Effector memory CD4-positive, alpha-beta T cell (primary cell): ENCODE results near the gene KBTBD13.

Experiments used
- DNase-seq, 3 donors: peaks; one replicate each; pipeline ENCODE4 v3.0.0-alpha.2; 2020
- H3K27ac ChIP-seq: 2 replicates; pipeline ENCODE4 v1.7.0; 2013; ENCODE audit warnings: mild to moderate bottlenecking, low read length, moderate library complexity; ENCODE audit not compliant: insufficient read depth, poor library complexity, severe bottlenecking
- H3K27me3 ChIP-seq: replicated peaks from 2 replicates; pipeline ENCODE4 v1.7.0; 2013; ENCODE audit warnings: mild to moderate bottlenecking, low read length; ENCODE audit not compliant: insufficient read depth, control insufficient read depth, poor library complexity, severe bottlenecking
- H3K36me3 ChIP-seq: 2 replicates; pipeline ENCODE4 v1.7.0; 2013; ENCODE audit warnings: mild to moderate bottlenecking, low read length, moderate library complexity; ENCODE audit not compliant: control insufficient read depth, insufficient read depth
- H3K4me1 ChIP-seq: 2 replicates; pipeline ENCODE4 v1.7.0; 2013; ENCODE audit warnings: low read length, mild to moderate bottlenecking; ENCODE audit not compliant: control insufficient read depth, insufficient read depth, poor library complexity, severe bottlenecking
- H3K4me3 ChIP-seq: 2 replicates; pipeline ENCODE4 v1.7.0; 2013; ENCODE audit warnings: low read length, low read depth, mild to moderate bottlenecking; ENCODE audit not compliant: insufficient read depth, poor library complexity, severe bottlenecking
- H3K9me3 ChIP-seq: 2 replicates; pipeline ENCODE4 v1.7.0; 2013; ENCODE audit warnings: mild to moderate bottlenecking, low read length, moderate library complexity; ENCODE audit not compliant: control insufficient read depth

KBTBD13 gene

DNA sequence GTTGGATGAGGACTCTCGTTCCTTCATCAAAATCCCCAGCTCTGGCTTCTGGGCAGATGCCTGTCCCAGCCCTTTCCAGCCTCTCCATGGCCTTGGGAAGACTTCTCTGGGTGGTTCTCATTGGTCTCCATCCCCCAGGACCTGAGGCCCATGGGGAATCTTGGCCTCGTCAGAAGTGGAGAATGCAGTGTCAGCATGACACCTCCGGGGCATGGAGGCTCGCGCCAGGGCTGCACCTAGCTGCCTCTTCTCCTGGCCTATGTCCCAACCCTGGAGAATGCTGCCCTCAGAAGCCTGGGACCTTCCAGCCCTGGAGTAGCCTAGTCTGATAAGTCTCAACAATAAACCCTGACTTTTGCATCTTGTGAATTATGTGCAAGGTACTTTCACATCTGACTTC is 3.0 kb downstream of the KBTBD13 start:
- H3K27ac ChIP-seq = no peak overlapping the region
- no peaks in the 10 kb centered on the region for H3K36me3 ChIP-seq
- no peaks in the 10 kb centered on the region for H3K9me3 ChIP-seq
- H3K4me1 ChIP-seq = peaks cover 7% of the 10 kb centered on the region
- peaks cover 9% of the 10 kb centered on the region for H3K27me3 ChIP-seq
- no peak for DNase-seq
- H3K4me3 ChIP-seq = no peak overlapping the region

DNA sequence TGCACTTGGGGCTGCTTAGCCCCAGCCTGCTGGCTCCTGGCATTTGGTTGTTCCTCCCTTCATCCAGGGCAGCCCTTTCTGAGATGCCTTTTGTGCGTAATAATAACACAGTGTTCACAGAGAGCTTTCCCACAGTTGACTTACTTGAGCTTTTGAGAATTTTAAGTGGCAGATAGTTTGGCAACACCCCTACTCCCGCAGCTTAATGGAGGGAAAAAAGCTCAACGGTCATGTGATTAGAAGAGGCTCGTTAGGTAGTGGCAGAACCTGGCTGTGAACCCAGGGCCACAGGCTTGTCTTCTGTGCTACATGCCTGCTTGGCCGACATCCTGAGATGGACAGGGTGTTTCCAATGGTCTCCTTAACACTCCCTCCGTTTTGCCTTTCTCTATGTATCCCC is 4.7 kb downstream of the KBTBD13 start:
- peaks cover 9% of the 10 kb centered on the region for H3K27me3 ChIP-seq
- no peak for DNase-seq
- H3K9me3 ChIP-seq = no peaks in the 10 kb centered on the region
- H3K36me3 ChIP-seq = no peaks in the 10 kb centered on the region
- H3K4me3 ChIP-seq = no peak overlapping the region
- peaks cover 7% of the 10 kb centered on the region for H3K4me1 ChIP-seq
- H3K27ac ChIP-seq = no peak overlapping the region

DNA sequence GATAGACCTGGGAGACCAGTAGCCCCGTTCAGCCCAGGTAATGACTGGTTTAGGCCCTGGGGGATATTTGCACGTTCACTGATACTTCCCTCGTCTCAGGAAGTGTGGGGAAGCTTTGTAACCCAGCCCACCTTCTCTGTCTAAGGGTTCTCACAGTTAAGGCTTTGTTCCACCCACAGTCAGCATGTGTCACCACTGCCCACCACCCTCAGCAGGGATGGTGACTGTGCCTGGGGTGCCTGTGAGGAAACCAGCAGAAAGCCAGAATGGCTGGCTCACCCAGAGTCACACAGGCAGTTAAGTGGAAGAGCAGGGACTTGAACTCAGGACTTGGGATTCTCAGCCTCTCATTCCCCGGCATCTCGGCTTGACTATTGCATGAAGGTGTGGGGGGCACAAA is 5.2 kb downstream of the KBTBD13 start:
- no peaks in the 10 kb centered on the region for H3K36me3 ChIP-seq
- H3K4me3 ChIP-seq = no peak overlapping the region
- no peaks in the 10 kb centered on the region for H3K9me3 ChIP-seq
- no peak for DNase-seq
- peaks cover 9% of the 10 kb centered on the region for H3K27me3 ChIP-seq
- H3K27ac ChIP-seq = no peak overlapping the region
- H3K4me1 ChIP-seq = peaks cover 7% of the 10 kb centered on the region

DNA sequence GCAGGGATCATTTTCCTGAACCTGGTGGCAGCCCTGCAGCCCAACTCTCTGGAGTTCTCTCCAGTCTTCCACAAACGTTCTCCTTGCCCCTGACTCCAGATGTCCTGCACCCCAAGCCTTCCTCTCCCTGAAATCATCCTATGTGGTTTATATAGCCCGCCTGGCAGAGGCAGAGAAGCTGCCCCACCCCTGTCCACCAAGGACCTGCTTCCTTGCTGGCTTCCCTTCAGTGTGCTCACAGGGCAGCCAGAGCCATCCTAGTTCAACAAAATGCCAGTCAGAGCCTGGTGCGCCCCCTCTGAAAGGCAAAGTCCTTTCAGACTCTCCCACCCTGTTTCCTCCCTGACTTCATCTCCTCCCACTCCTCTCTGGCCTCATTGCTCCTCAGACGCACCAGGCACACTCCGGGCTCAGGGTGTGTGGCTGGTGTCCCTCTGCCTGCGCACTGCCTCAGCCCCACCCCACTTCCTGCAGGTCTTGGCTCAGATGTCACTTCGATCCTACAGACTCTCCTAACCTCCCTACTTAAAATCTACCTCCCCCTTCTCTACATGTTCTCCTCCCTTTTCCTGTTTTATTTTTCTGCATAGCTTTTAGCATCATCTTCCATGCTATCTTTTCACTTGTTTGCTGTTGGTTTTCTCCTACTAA is 5.9 kb downstream of the KBTBD13 start:
- Histone ChIP-seq H3K36me3 (no peaks in the 10 kb centered on the region), H3K4me3 (no peak overlapping the region), H3K9me3 (no peaks in the 10 kb centered on the region), H3K4me1 (peaks cover 7% of the 10 kb centered on the region), H3K27ac (no peak overlapping the region), H3K27me3 (peaks cover 8% of the 10 kb centered on the region)
- DNase-seq = no peak

DNA sequence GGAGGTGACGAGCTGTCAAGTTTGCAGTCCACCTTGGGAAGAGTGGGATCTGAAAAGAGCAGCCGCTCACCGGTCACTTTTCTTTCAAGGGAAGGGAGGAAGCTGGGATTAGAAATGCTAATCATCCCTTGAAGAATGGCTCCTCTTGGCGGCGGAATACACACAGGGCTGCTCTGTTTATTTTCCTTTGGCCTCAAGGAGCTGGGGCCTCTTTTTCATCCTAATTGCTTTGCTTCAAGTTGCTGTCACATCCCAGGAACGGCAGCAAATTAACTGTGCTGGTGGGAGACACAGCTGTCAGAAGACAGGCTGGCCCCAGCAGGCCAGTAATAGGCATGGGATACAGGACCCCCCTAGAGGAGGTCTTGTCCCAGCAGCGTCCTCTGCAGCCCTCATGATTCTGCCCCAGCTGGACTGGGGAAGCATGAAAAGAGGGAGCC is 6.7 kb downstream of the KBTBD13 start:
- H3K4me3 ChIP-seq = no peak overlapping the region
- no peaks in the 10 kb centered on the region for H3K9me3 ChIP-seq
- peaks cover 7% of the 10 kb centered on the region for H3K4me1 ChIP-seq
- H3K36me3 ChIP-seq = no peaks in the 10 kb centered on the region
- DNase-seq = no peak
- peaks cover 5% of the 10 kb centered on the region for H3K27me3 ChIP-seq
- H3K27ac ChIP-seq = no peak overlapping the region

DNA sequence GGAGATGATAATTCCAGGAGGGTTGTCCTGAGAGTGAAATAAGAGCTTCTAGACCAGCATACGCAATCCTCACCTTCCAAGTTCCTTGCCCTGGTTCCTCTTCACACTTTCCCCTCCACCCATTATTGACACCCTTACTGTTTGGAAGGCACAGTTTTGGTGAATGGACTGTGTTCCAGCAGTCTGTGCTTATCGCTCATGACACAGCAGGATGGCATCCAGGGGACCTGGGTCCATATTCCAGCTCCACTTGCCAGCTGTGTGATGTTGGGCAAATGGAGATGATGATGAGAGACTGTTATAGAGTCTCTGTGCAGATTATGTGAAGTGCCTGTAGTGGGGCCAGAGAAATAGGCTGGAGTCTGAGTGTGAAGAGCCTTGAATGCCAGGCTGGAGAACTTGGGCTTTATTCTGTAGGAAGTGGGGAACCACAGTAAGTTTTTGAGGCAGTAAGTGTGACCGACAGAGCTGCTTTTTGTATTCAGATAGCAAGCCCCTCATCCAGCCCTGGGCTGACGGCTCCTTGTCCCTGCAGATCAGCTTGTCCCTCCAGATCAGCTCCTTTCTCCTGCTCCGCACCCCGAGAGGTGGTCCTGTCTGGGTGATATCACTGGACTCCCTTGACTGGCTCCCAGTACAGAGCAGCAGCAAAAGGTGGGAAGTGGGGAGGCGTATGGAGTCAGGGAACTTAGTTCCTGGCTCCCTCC is 8.1 kb downstream of the KBTBD13 start:
- no peak overlapping the region for H3K4me3 ChIP-seq
- H3K27me3 ChIP-seq = peaks cover 5% of the 10 kb centered on the region
- DNase-seq = no peak
- peaks cover 7% of the 10 kb centered on the region for H3K4me1 ChIP-seq
- no peaks in the 10 kb centered on the region for H3K9me3 ChIP-seq
- no peaks in the 10 kb centered on the region for H3K36me3 ChIP-seq
- no peak overlapping the region for H3K27ac ChIP-seq

DNA sequence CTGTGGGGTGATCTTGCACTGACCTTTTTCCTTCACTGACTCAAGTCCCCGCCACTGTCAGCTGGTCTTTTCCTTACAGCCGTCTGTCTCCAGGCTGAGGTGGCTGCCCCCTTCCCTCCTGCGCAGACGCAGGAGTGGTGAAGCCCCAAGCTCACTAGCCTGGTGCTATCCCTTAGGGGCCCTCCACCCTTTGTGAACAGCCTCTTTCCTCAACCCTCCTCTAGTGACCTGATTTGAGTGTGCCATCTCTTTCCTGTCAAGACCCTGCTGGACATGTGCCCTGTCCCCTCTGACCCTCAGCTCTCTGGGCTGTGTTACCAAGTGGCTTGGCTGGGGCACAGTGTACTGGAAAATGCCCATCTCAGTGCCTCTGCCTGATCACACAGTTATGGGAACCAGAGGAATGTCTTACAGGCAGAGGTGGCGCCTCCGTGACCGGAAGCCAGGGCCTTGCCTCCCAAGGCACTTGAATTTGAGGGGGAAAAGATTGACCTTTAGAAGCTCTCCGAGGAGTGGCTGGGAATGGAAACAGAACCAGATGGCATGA is 8.7 kb downstream of the KBTBD13 start:
- H3K36me3 ChIP-seq = no peaks in the 10 kb centered on the region
- no peaks in the 10 kb centered on the region for H3K9me3 ChIP-seq
- H3K27ac ChIP-seq = no peak overlapping the region
- no peak for DNase-seq
- no peak overlapping the region for H3K4me3 ChIP-seq
- peaks cover 5% of the 10 kb centered on the region for H3K27me3 ChIP-seq
- peaks cover 7% of the 10 kb centered on the region for H3K4me1 ChIP-seq

DNA sequence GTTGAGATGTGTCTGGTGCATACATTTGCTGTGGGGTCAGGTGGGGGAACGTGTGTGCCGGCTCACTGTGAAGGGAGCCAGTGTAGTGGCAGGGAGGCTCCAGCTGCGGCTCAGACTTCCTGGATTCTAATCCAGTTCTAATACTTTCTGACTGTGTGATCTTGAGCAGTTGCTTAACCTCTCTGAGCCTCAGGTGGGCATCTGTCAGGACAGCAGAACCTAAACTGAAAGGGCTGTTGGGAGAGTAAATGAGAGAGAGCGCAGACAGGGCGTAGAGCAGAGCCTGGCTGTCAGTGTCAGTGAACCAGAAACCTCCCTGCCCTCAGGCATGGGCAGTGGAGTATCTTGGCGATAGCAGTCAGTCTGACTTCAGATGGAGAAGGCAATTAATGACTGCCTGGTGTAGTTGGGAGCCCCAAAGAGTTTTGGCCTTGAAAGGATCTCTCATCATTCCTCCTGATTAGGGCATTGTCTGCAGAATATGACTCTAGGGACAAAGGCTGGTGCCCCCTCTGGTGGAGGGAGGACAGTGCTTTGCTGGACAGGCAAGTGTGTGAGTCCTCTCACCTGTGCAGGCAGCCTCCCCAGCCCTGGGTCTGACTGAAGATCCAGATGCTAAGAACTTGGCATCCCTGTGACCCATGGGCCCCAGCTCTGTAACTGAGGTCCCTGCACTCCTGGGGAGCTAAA is 9.6 kb downstream of the KBTBD13 start:
- Histone ChIP-seq H3K36me3 (no peaks in the 10 kb centered on the region), H3K4me3 (no peak overlapping the region), H3K27ac (no peak overlapping the region), H3K27me3 (peaks cover 5% of the 10 kb centered on the region), H3K4me1 (peaks cover 7% of the 10 kb centered on the region), H3K9me3 (no peaks in the 10 kb centered on the region)
- DNase-seq = no peak

DNA sequence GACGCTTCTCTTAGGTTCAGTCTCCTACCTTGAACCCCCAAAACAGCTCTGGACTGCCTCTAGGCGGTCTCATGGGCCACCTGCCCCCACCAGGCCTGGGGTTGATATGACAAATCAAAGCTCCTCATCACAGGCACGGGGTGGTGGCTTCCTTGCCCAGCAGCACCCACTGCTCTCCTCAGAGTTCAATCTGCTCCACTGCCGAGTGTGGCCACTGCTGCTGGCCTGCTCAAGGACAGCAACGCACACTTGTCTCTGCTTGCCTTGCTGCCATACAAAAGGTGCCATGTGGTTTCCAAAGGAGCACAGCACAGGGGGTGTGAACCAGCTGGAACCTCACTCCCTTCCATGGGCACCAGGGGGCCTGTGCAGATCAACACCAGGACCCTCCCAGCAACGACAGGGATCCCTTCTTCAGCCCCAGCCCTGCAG is 10.2 kb downstream of the KBTBD13 start:
- Histone ChIP-seq H3K36me3 (no peaks in the 10 kb centered on the region), H3K27ac (no peak overlapping the region)
- no peak for DNase-seq

DNA sequence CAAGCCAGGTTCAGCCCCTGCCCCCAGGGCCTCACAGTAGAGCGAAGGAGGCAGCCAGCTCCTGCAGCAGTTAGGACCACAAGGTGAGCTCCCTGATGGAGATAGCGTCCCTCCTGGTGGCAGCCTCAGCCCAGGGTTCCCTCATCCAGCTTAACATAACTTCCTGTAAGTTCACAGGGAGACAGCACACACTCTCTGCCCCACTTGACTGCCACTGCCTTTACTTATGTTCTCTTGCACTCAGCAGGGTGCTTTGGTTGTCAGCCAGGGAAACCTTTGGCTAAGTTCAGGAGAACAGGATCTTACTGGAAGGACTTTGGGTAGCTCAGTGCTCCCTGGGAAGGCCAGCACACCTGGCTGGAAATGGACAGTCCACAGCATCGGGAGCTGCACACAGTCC is 10.9 kb downstream of the KBTBD13 start:
- no peaks in the 10 kb centered on the region for H3K36me3 ChIP-seq
- no peaks in the 10 kb centered on the region for H3K9me3 ChIP-seq
- H3K4me3 ChIP-seq = no peak overlapping the region
- peaks cover 2% of the 10 kb centered on the region for H3K4me1 ChIP-seq
- DNase-seq = no peak
- H3K27me3 ChIP-seq = peaks cover under 1% of the 10 kb centered on the region
- H3K27ac ChIP-seq = no peak overlapping the region

More for the DNA sequence above, 10.2 kb downstream of the KBTBD13 start:
- Histone ChIP-seq H3K9me3 (no peaks in the 10 kb centered on the region), H3K4me3 (no peak overlapping the region), H3K27me3 (peaks cover 5% of the 10 kb centered on the region), H3K4me1 (peaks cover 7% of the 10 kb centered on the region)
